Measurements from ENCODE around the gene PNPLA7. TPM values are rescaled to one million over a fixed set of nuclear protein-coding genes. Genes with fewer than 3 reads are reported as not detected.
A peak's percentile ranks its signal among the peaks of the same experiment; 100 is the strongest.
"Not testable (repeated sequence)": the region's sequence is repeated elsewhere in the genome, so short reads cannot be mapped to it uniquely, and the experiment has no call there.

The PNPLA7 gene
- total RNA-seq, 4 donors from 2014 or later: 11.4 to 48.6 (median 27.2) TPM

- H3K27ac ChIP-seq: no peak overlapping the region
These were observed 15.7 kb downstream of the PNPLA7 start for GRCh38 chr9:137534256-137535119.

GRCh38 chr9:137532891-137533468, 17.2 kb downstream of the PNPLA7 start:
- H3K4me3 ChIP-seq, DNase-seq, H3K27ac ChIP-seq, H3K27me3 ChIP-seq, H3K9me3 ChIP-seq, H3K36me3 ChIP-seq: not testable (repeated sequence)
- peaks cover 0 to 12% (median 3%) of the 10 kb centered on the region in 4 donors for H3K4me1 ChIP-seq

More at GRCh38 chr9:137534256-137535119, 15.7 kb downstream of the PNPLA7 start:
- Histone ChIP-seq H3K9me3 (no peaks in the 10 kb centered on the region), H3K36me3 (peaks cover 0 to 3% (median 0%) of the 10 kb centered on the region in 3 donors), H3K27me3 (no peaks in the 10 kb centered on the region), H3K4me3 (no peak overlapping the region), H3K4me1 (peaks cover 0 to 12% (median 3%) of the 10 kb centered on the region in 4 donors)
- DNase-seq: no peak
- TF ChIP-seq CTCF (IDR thresholded peaks at IDR 0.05): peak in 4 of 6 experiments; percentile 63 to 74 (median 64)
- TF ChIP-seq POLR2A (IDR thresholded peaks at IDR 0.05): no peak

DNA sequence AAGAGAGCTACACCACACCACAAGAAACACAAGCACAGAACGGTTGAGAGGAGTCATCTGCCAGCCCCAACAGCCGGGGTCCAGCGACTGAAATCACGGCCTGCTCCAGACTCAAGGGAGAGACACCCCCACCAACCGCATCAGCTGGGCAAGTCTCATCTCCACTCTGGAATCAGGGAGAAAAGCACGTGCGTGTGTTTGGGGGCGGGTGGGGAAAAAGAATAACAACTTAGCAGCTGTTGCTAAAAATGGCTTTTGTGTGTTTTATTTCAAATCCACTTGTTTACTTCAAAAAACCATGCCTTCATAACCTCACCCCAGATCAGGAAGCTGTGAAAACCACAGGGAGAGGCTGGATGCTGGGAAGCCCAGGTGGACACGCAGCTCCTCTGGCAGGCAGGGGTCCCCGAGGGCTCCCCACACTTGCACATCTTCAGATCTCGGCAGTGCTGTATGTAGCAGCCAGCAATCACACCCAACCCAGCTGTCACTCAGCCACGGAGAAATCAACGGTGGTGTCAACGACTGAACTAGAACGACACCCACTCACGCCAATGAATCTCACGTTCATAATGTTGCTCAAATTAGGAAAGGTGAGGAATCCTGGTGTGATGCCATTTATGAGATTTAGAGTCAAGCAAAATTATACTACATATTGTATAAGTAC, 19.0 kb downstream of the PNPLA7 start:
- Histone ChIP-seq H3K4me1 (peaks cover 0 to 12% (median 3%) of the 10 kb centered on the region in 4 donors), H3K4me3 (no peak overlapping the region), H3K9me3 (no peaks in the 10 kb centered on the region), H3K36me3 (no peaks in the 10 kb centered on the region), H3K27me3 (no peaks in the 10 kb centered on the region), H3K27ac (no peak overlapping the region)
- DNase-seq: no peak
- TF ChIP-seq CTCF (IDR thresholded peaks at IDR 0.05) (no peak), POLR2A (IDR thresholded peaks at IDR 0.05) (no peak)

GRCh38 chr9:137530331-137530730, 19.9 kb downstream of the PNPLA7 start:
- Histone ChIP-seq H3K36me3 (no peaks in the 10 kb centered on the region), H3K27ac (no peak overlapping the region), H3K4me3 (no peak overlapping the region), H3K4me1 (peaks cover 0 to 10% (median 3%) of the 10 kb centered on the region in 4 donors), H3K27me3 (no peaks in the 10 kb centered on the region), H3K9me3 (no peaks in the 10 kb centered on the region)
- no peak for TF ChIP-seq CTCF (IDR thresholded peaks at IDR 0.05)
- no peak for TF ChIP-seq POLR2A (IDR thresholded peaks at IDR 0.05)
- DNase-seq: no peak

GRCh38 chr9:137524981-137525317, 25.3 kb downstream of the PNPLA7 start:
- H3K36me3 ChIP-seq: no peaks in the 10 kb centered on the region
- no peaks in the 10 kb centered on the region for H3K4me1 ChIP-seq
- no peaks in the 10 kb centered on the region for H3K9me3 ChIP-seq
- no peaks in the 10 kb centered on the region for H3K27me3 ChIP-seq
- DNase-seq: no peak
- H3K4me3 ChIP-seq: no peak overlapping the region
- no peak overlapping the region for H3K27ac ChIP-seq
- TF ChIP-seq CTCF (IDR thresholded peaks at IDR 0.05) (no peak), POLR2A (IDR thresholded peaks at IDR 0.05) (no peak)
